Parathyroid adenoma (tissue), 2 donors: ENCODE measurements around the gene LRP8.

Experiments used
- H2AFZ ChIP-seq: fragments of 300-600 bp; sonication (generic); one replicate; pipeline ENCODE4 v1.7.0; 2017; ENCODE audit warnings: antibody characterized with exemption, mild to moderate bottlenecking
- H3K27ac ChIP-seq: fragments of 300-600 bp; sonication (generic); one replicate; pipeline ENCODE4 v1.7.0; 2017
- H3K27me3 ChIP-seq: fragments of 300-600 bp; sonication (generic); one replicate; pipeline ENCODE4 v1.7.0; 2017; ENCODE audit warnings: low read length; ENCODE audit not compliant: control insufficient read depth, insufficient read depth
- H3K36me3 ChIP-seq: fragments of 300-600 bp; sonication (generic); one replicate; pipeline ENCODE4 v1.7.0; 2017; ENCODE audit warnings: low read length; ENCODE audit not compliant: control insufficient read depth, insufficient read depth
- H3K4me1 ChIP-seq: fragments of 300-600 bp; sonication (generic); one replicate; pipeline ENCODE4 v1.7.0; 2017; ENCODE audit warnings: control low read depth
- H3K4me2 ChIP-seq: fragments of 300-600 bp; sonication (generic); one replicate; pipeline ENCODE4 v1.7.0; 2017; ENCODE audit warnings: low read length
- H3K4me3 ChIP-seq: fragments of 300-600 bp; sonication (generic); one replicate; pipeline ENCODE4 v1.7.0; 2017; ENCODE audit warnings: low read depth, low read length
- H3K79me2 ChIP-seq: fragments of 300-600 bp; sonication (generic); one replicate; pipeline ENCODE4 v1.7.0; 2017; ENCODE audit warnings: control low read depth
- H3K9ac ChIP-seq: fragments of 300-600 bp; sonication (generic); one replicate; pipeline ENCODE4 v1.7.0; 2017; ENCODE audit warnings: mild to moderate bottlenecking
- H3K9me3 ChIP-seq: fragments of 300-600 bp; sonication (generic); one replicate; pipeline ENCODE4 v1.7.0; 2017; ENCODE audit warnings: low read length; ENCODE audit not compliant: control insufficient read depth
- CTCF ChIP-seq: fragments of 300-600 bp; sonication (generic); IDR thresholded peaks from one replicate; pipeline ENCODE4 v1.7.0; 2017; ENCODE audit warnings: antibody characterized with exemption, mild to moderate bottlenecking
- donor health status: primary hyperparathyroidism.

LRP8 gene

GRCh38 chr1:53327182-53327913 is 522 bp downstream of the LRP8 start:
- H3K4me2 ChIP-seq, result peak overlapping the region; percentile 81
- H3K27ac ChIP-seq, result no peak overlapping the region
- no peaks in the 10 kb centered on the region for H3K9me3 ChIP-seq
- no peak for TF ChIP-seq CTCF
- H3K79me2 ChIP-seq, result no peaks in the 10 kb centered on the region
- H3K9ac ChIP-seq, result no peak overlapping the region
- peak overlapping the region; percentile 54 for H3K4me3 ChIP-seq
- H3K4me1 ChIP-seq, result no peaks in the 10 kb centered on the region
- no peaks in the 10 kb centered on the region for H3K27me3 ChIP-seq
- H2AFZ ChIP-seq, result peak overlapping the region; percentile 75
- no peaks in the 10 kb centered on the region for H3K36me3 ChIP-seq

GRCh38 chr1:53326598-53327181 is 1.2 kb downstream of the LRP8 start:
- peak overlapping the region; percentile 81 for H3K4me2 ChIP-seq
- peak overlapping the region; percentile 75 for H2AFZ ChIP-seq
- H3K27ac ChIP-seq, result no peak overlapping the region
- no peaks in the 10 kb centered on the region for H3K79me2 ChIP-seq
- no peaks in the 10 kb centered on the region for H3K36me3 ChIP-seq
- no peaks in the 10 kb centered on the region for H3K27me3 ChIP-seq
- H3K9me3 ChIP-seq, result no peaks in the 10 kb centered on the region
- no peaks in the 10 kb centered on the region for H3K4me1 ChIP-seq
- TF ChIP-seq CTCF, result no peak
- H3K9ac ChIP-seq, result no peak overlapping the region
- peak overlapping the region; percentile 54 for H3K4me3 ChIP-seq

- no peak overlapping the region for H3K9ac ChIP-seq
These were observed 1.7 kb downstream of the LRP8 start for GRCh38 chr1:53326088-53326597.

GRCh38 chr1:53325326-53326087 is 2.4 kb downstream of the LRP8 start:
- H2AFZ ChIP-seq, result peak overlapping the region; percentile 75
- no peak overlapping the region for H3K27ac ChIP-seq
- no peaks in the 10 kb centered on the region for H3K27me3 ChIP-seq
- peak overlapping the region; percentile 54 for H3K4me3 ChIP-seq
- no peaks in the 10 kb centered on the region for H3K4me1 ChIP-seq
- no peak overlapping the region for H3K9ac ChIP-seq
- H3K79me2 ChIP-seq, result no peaks in the 10 kb centered on the region
- peak overlapping the region; percentile 81 for H3K4me2 ChIP-seq
- H3K9me3 ChIP-seq, result no peaks in the 10 kb centered on the region
- no peaks in the 10 kb centered on the region for H3K36me3 ChIP-seq
- TF ChIP-seq CTCF, result no peak

More at GRCh38 chr1:53326088-53326597, 1.7 kb downstream of the LRP8 start:
- Histone ChIP-seq H3K36me3 (no peaks in the 10 kb centered on the region), H3K9me3 (no peaks in the 10 kb centered on the region), H3K79me2 (no peaks in the 10 kb centered on the region), H3K4me2 (peak overlapping the region; percentile 81), H3K4me3 (peak overlapping the region; percentile 54), H3K4me1 (no peaks in the 10 kb centered on the region), H3K27ac (no peak overlapping the region), H3K27me3 (no peaks in the 10 kb centered on the region), H2AFZ (peak overlapping the region; percentile 75)
- TF ChIP-seq CTCF, result no peak
